ENCODE data around the gene TEN1.

Gene TEN1

DNA sequence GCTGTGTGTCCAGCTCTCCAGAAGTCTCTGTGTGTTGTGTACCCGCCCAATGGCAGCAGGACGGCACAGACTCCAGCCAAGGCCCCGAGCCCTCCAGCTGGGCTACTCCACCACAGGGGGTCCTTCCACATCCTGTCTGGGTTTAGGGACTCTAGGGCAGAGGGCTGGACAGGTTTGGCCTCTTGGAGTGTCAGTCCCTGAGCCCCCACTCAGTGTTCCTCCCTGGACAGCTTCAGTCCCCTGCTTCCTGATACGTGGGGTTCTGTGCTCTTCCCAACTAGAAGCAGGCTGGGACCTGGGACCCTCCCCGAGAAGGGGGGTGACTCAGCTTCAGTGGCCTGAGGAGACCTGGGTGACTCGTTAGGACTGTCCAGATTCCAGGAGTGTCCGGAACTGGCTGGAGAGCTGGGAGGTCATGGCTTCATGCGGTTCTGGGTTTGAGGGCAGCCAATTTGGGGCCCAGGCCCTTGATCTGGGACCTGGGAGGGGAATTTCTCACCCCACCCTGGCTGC, 25.8 kb downstream of the TEN1 start:
- peaks cover 2% of the 10 kb centered on the region for H3K79me1 ChIP-seq (ENCODE audit: low read depth, low read length)
- no peak overlapping the region for H3K27ac ChIP-seq (replicated peaks; ENCODE audit: low read length)
- H3K4me3 ChIP-seq (ENCODE audit: low read length in 2 of 2) = no peak overlapping the region
- DNase-seq (ENCODE audit: low spot score) = no peak
- H3K9ac ChIP-seq (ENCODE audit: low read depth, low read length, poor library complexity) = no peak overlapping the region
- H3K23ac ChIP-seq (ENCODE audit: low read depth, low read length, poor library complexity) = no peak overlapping the region
- H2BK120ac ChIP-seq (ENCODE audit: low read depth, low read length) = no peak overlapping the region
- H3K4me1 ChIP-seq (ENCODE audit: control insufficient read depth in 2 of 2, insufficient read depth in 1 of 2, low read depth in 1 of 2, low read length in 2 of 2) = peaks cover 0 to 7% of the 10 kb centered on the region in 2 donors
- no peak overlapping the region for H2BK5ac ChIP-seq (ENCODE audit: low read length)
- H3K4me2 ChIP-seq (ENCODE audit: insufficient read depth, low read length, poor library complexity, severe bottlenecking) = no peak overlapping the region
- H2AFZ ChIP-seq (ENCODE audit: low read length) = no peak overlapping the region
- H3K36me3 ChIP-seq (replicated peaks in 1 of 2; ENCODE audit: control insufficient read depth in 2 of 2, insufficient read depth in 2 of 2, low read length in 2 of 2) = peaks cover 0 to 9% of the 10 kb centered on the region in 2 donors
- H4K8ac ChIP-seq (ENCODE audit: low read depth, low read length) = no peak overlapping the region
- no peak overlapping the region for H4K91ac ChIP-seq (ENCODE audit: low read depth, low read length, poor library complexity)
- H3K4ac ChIP-seq (ENCODE audit: low read length) = no peak overlapping the region
- H3K27me3 ChIP-seq (ENCODE audit: control insufficient read depth in 3 of 3, insufficient read depth in 3 of 3, low read depth in 1 of 3, low read length in 3 of 3) = no peaks in the 10 kb centered on the region
- WGBS, 2 donors (ENCODE audit: extremely low coverage in 2 of 2, insufficient read length in 2 of 2, insufficient replicate concordance in 1 of 2) = no CpG with 5 or more reads among the region's 8 CpGs
- H2BK15ac ChIP-seq (ENCODE audit: low read length) = peak overlapping the region; percentile 86
- peak overlapping the region; percentile 91 for H2AK5ac ChIP-seq (ENCODE audit: low read depth, low read length)
- no peak overlapping the region for H3K14ac ChIP-seq (ENCODE audit: low read length)
- no peaks in the 10 kb centered on the region for H3K9me3 ChIP-seq (replicated peaks in 1 of 2; ENCODE audit: control insufficient read depth in 2 of 2, insufficient read depth in 1 of 2, low read depth in 1 of 2, low read length in 2 of 2)
- no peak overlapping the region for H2BK12ac ChIP-seq (ENCODE audit: low read length)
- no peak overlapping the region for H3K18ac ChIP-seq (ENCODE audit: low read length)

DNA sequence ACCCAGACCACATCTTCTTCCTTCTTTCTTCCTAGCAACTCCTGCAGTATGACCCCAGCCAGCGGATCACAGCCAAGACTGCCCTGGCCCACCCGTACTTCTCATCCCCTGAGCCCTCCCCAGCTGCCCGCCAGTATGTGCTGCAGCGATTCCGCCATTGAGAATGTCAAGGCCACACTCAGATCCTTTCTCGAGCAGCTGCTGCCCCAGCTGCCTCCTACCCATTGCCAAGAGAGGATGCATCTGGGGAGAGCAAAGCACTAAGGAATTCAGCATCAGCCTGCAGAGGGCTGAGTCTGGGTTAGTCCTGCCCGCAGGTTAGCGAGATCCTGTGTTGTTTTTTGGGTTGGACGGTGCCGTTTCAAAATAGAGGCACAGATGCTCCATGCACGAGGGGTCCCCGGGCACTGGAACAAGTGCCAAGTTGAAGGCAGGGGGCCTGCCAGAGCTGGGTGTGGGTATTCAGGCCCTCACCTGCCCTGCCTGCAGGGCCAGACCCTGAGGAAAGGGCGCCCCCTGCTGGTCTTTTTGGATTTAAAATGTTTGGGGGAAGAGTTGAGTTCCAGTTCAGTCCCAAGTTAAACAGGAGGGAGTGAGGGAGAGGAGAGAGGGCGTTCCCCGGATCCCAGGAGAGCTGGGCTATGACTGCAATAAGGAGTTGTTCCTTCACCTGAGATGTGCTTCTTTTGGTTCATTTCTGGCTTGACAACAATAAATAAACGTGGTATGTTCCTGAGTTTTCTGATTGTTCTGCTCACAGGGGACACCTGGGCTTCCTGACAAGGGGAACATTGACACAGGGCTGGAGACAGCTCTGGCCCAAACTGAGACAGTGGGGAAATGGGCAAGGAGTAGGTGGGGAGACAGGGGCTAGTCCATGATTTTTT, 26.5 kb downstream of the TEN1 start:
- Histone ChIP-seq H3K36me3 (replicated peaks in 1 of 2; ENCODE audit: control insufficient read depth in 2 of 2, insufficient read depth in 2 of 2, low read length in 2 of 2) (peaks cover 0 to 9% of the 10 kb centered on the region in 2 donors), H2BK5ac (ENCODE audit: low read length) (no peak overlapping the region), H3K18ac (ENCODE audit: low read length) (peak overlapping the region; percentile 58), H3K9ac (ENCODE audit: low read depth, low read length, poor library complexity) (no peak overlapping the region), H3K14ac (ENCODE audit: low read length) (peak overlapping the region; percentile 40), H2BK12ac (ENCODE audit: low read length) (no peak overlapping the region), H3K4ac (ENCODE audit: low read length) (no peak overlapping the region), H3K4me1 (ENCODE audit: control insufficient read depth in 2 of 2, insufficient read depth in 1 of 2, low read depth in 1 of 2, low read length in 2 of 2) (peaks cover 0 to 2% of the 10 kb centered on the region in 2 donors), H3K4me3 (ENCODE audit: low read length in 2 of 2) (no peak overlapping the region), H2BK120ac (ENCODE audit: low read depth, low read length) (no peak overlapping the region), H3K27me3 (ENCODE audit: control insufficient read depth in 3 of 3, insufficient read depth in 3 of 3, low read depth in 1 of 3, low read length in 3 of 3) (no peaks in the 10 kb centered on the region), H3K23ac (ENCODE audit: low read depth, low read length, poor library complexity) (peak overlapping the region; percentile 18), H2AFZ (ENCODE audit: low read length) (no peak overlapping the region), H3K79me1 (ENCODE audit: low read depth, low read length) (no peaks in the 10 kb centered on the region), H2AK5ac (ENCODE audit: low read depth, low read length) (peak overlapping the region; percentile 91), H3K4me2 (ENCODE audit: insufficient read depth, low read length, poor library complexity, severe bottlenecking) (no peak overlapping the region), H2BK15ac (ENCODE audit: low read length) (peak overlapping the region; percentile 86), H3K9me3 (replicated peaks in 1 of 2; ENCODE audit: control insufficient read depth in 2 of 2, insufficient read depth in 1 of 2, low read depth in 1 of 2, low read length in 2 of 2) (no peaks in the 10 kb centered on the region), H4K91ac (ENCODE audit: low read depth, low read length, poor library complexity) (no peak overlapping the region), H3K27ac (replicated peaks; ENCODE audit: low read length) (no peak overlapping the region), H4K8ac (ENCODE audit: low read depth, low read length) (no peak overlapping the region)
- WGBS, 2 donors (ENCODE audit: extremely low coverage in 2 of 2, insufficient read length in 2 of 2, insufficient replicate concordance in 1 of 2) = no CpG with 5 or more reads among the region's 16 CpGs
- peak; percentile 67 for DNase-seq (ENCODE audit: low spot score)

GRCh38 chr17:76007131-76007849, 28.2 kb downstream of the TEN1 start:
- H3K14ac ChIP-seq (ENCODE audit: low read length) = no peak overlapping the region
- H4K8ac ChIP-seq (ENCODE audit: low read depth, low read length) = no peak overlapping the region
- no peak overlapping the region for H2AK5ac ChIP-seq (ENCODE audit: low read depth, low read length)

DNA sequence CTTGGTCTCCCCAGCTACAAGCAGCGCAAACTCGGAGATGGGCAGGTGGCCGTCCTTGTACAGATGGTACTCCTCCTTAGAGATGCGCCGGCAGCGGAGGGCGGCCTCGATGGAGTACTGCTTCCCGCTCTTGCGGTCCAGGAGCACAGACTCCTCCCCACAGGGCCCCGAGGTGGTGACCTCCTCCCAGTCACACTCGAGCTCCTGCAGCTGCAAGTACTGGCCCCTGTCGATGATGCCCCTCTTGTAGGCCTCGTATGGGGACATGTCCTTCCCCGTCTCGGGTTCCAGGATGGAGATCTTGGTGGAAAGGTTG, 28.8 kb downstream of the TEN1 start:
- Histone ChIP-seq H4K8ac (ENCODE audit: low read depth, low read length) (no peak overlapping the region), H2AFZ (ENCODE audit: low read length) (no peak overlapping the region), H3K4me3 (ENCODE audit: low read length in 2 of 2) (no peak overlapping the region), H3K27ac (replicated peaks; ENCODE audit: low read length) (no peak overlapping the region), H4K91ac (ENCODE audit: low read depth, low read length, poor library complexity) (no peak overlapping the region), H3K14ac (ENCODE audit: low read length) (no peak overlapping the region), H3K27me3 (ENCODE audit: control insufficient read depth in 3 of 3, insufficient read depth in 3 of 3, low read depth in 1 of 3, low read length in 3 of 3) (peaks cover 0 to 4% (median 0%) of the 10 kb centered on the region in 3 experiments), H3K23ac (ENCODE audit: low read depth, low read length, poor library complexity) (no peak overlapping the region), H3K9me3 (replicated peaks in 1 of 2; ENCODE audit: control insufficient read depth in 2 of 2, insufficient read depth in 1 of 2, low read depth in 1 of 2, low read length in 2 of 2) (no peaks in the 10 kb centered on the region), H3K4ac (ENCODE audit: low read length) (no peak overlapping the region), H3K4me1 (ENCODE audit: control insufficient read depth in 2 of 2, insufficient read depth in 1 of 2, low read depth in 1 of 2, low read length in 2 of 2) (no peaks in the 10 kb centered on the region), H2BK5ac (ENCODE audit: low read length) (no peak overlapping the region), H3K4me2 (ENCODE audit: insufficient read depth, low read length, poor library complexity, severe bottlenecking) (no peak overlapping the region), H2BK12ac (ENCODE audit: low read length) (no peak overlapping the region), H2BK120ac (ENCODE audit: low read depth, low read length) (no peak overlapping the region), H3K18ac (ENCODE audit: low read length) (no peak overlapping the region), H2AK5ac (ENCODE audit: low read depth, low read length) (no peak overlapping the region), H2BK15ac (ENCODE audit: low read length) (no peak overlapping the region), H3K79me1 (ENCODE audit: low read depth, low read length) (no peaks in the 10 kb centered on the region), H3K36me3 (replicated peaks in 1 of 2; ENCODE audit: control insufficient read depth in 2 of 2, insufficient read depth in 2 of 2, low read length in 2 of 2) (peaks cover 0 to 3% of the 10 kb centered on the region in 2 donors), H3K9ac (ENCODE audit: low read depth, low read length, poor library complexity) (no peak overlapping the region)
- WGBS, 2 donors (ENCODE audit: extremely low coverage in 2 of 2, insufficient read length in 2 of 2, insufficient replicate concordance in 1 of 2) = no CpG with 5 or more reads among the region's 16 CpGs
- DNase-seq (ENCODE audit: low spot score) = no peak

More at GRCh38 chr17:76007131-76007849, 28.2 kb downstream of the TEN1 start:
- Histone ChIP-seq H3K23ac (ENCODE audit: low read depth, low read length, poor library complexity) (no peak overlapping the region), H3K36me3 (replicated peaks in 1 of 2; ENCODE audit: control insufficient read depth in 2 of 2, insufficient read depth in 2 of 2, low read length in 2 of 2) (peaks cover 0 to 5% of the 10 kb centered on the region in 2 donors), H4K91ac (ENCODE audit: low read depth, low read length, poor library complexity) (no peak overlapping the region), H3K27ac (replicated peaks; ENCODE audit: low read length) (no peak overlapping the region), H3K79me1 (ENCODE audit: low read depth, low read length) (no peaks in the 10 kb centered on the region), H3K27me3 (ENCODE audit: control insufficient read depth in 3 of 3, insufficient read depth in 3 of 3, low read depth in 1 of 3, low read length in 3 of 3) (peaks cover 0 to 4% (median 0%) of the 10 kb centered on the region in 3 experiments), H2BK15ac (ENCODE audit: low read length) (peak overlapping the region; percentile 52), H3K4me2 (ENCODE audit: insufficient read depth, low read length, poor library complexity, severe bottlenecking) (no peak overlapping the region), H2BK5ac (ENCODE audit: low read length) (no peak overlapping the region), H2AFZ (ENCODE audit: low read length) (no peak overlapping the region), H2BK12ac (ENCODE audit: low read length) (no peak overlapping the region), H3K9me3 (replicated peaks in 1 of 2; ENCODE audit: control insufficient read depth in 2 of 2, insufficient read depth in 1 of 2, low read depth in 1 of 2, low read length in 2 of 2) (no peaks in the 10 kb centered on the region), H3K9ac (ENCODE audit: low read depth, low read length, poor library complexity) (no peak overlapping the region), H2BK120ac (ENCODE audit: low read depth, low read length) (no peak overlapping the region), H3K4ac (ENCODE audit: low read length) (peak overlapping the region; percentile 93), H3K4me1 (ENCODE audit: control insufficient read depth in 2 of 2, insufficient read depth in 1 of 2, low read depth in 1 of 2, low read length in 2 of 2) (no peaks in the 10 kb centered on the region), H3K4me3 (ENCODE audit: low read length in 2 of 2) (no peak overlapping the region), H3K18ac (ENCODE audit: low read length) (no peak overlapping the region)
- DNase-seq (ENCODE audit: low spot score) = no peak
- no CpG with 5 or more reads among the region's 39 CpGs for WGBS, 2 donors (ENCODE audit: extremely low coverage in 2 of 2, insufficient read length in 2 of 2, insufficient replicate concordance in 1 of 2)
